Lower lobe of right lung (tissue), 2 donors: ENCODE measurements around the gene NCOA7. TPM values are rescaled to one million over a fixed set of nuclear protein-coding genes. Genes with fewer than 3 reads are reported as not detected.
A peak's percentile ranks its signal among the peaks of the same experiment; 100 is the strongest.

ENCODE experiments used
- ATAC-seq, 2 donors: fragments of 200-7000 bp; cut with Tn5 transposase; one replicate each; pipeline ENCODE4 v1.9.1; 2020 to 2022; ENCODE audit warnings: mild to moderate bottlenecking in 2 of 2, moderate library complexity in 2 of 2
- DNase-seq: peaks from one replicate; pipeline ENCODE4 v3.0.0-alpha.2; 2020
- H3K27ac ChIP-seq: fragments of 200-600 bp; one replicate; pipeline ENCODE4 v1.8.0; 2022
- H3K27me3 ChIP-seq: fragments of 200-600 bp; one replicate; pipeline ENCODE4 v1.8.0; 2022; ENCODE audit warnings: low read depth
- H3K36me3 ChIP-seq: fragments of 200-600 bp; one replicate; pipeline ENCODE4 v1.8.0; 2022; ENCODE audit warnings: mild to moderate bottlenecking
- H3K4me1 ChIP-seq: fragments of 200-600 bp; one replicate; pipeline ENCODE4 v1.8.0; 2022
- H3K4me3 ChIP-seq: fragments of 200-600 bp; one replicate; pipeline ENCODE4 v1.8.0; 2022; ENCODE audit warnings: mild to moderate bottlenecking
- H3K9me3 ChIP-seq: fragments of 200-600 bp; one replicate; pipeline ENCODE4 v1.8.0; 2022
- CTCF ChIP-seq: fragments of 200-600 bp; IDR thresholded peaks from one replicate; pipeline ENCODE4 v1.8.0; 2022; ENCODE audit warnings: antibody characterized with exemption, mild to moderate bottlenecking
- intact Hi-C: fragments of 100-400 bp; cut with DNase I; formaldehyde crosslinking; loops from one replicate; pipeline ENCODE4 v1.11.0; 2022
- total RNA-seq: library from RNA; stranded (reverse); fragmentation: NEBNext Ultra II Directional; extraction: Animal tissue kit (Norgen Biotek cat#: 25700); gene quantifications from one replicate; pipeline ENCODE4 v1.2.1, GENCODE V29; 2021
- donor health status: DM: no; HTN: yes; CAD: no; lungs with severe emphysema.

NCOA7 gene
- total RNA-seq, 1 donor from 2014 or later, result 64.4 TPM

- ATAC-seq, result no peak
- H3K4me3 ChIP-seq, result no peak overlapping the region
- H3K27ac ChIP-seq, result no peak overlapping the region
- H3K4me1 ChIP-seq, result peaks cover 19% of the 10 kb centered on the region
- no peak for DNase-seq
- no peaks in the 10 kb centered on the region for H3K9me3 ChIP-seq
- H3K27me3 ChIP-seq, result peaks cover 40% of the 10 kb centered on the region
- intact Hi-C loops, result no loop called here
- no peak for TF ChIP-seq CTCF
- H3K36me3 ChIP-seq, result no peaks in the 10 kb centered on the region
Measured at GRCh38 chr6:125743604-125744003, 47.2 kb upstream of the NCOA7 start.

- Histone ChIP-seq H3K27ac (no peak overlapping the region), H3K27me3 (peaks cover 51% of the 10 kb centered on the region), H3K4me1 (peaks cover 33% of the 10 kb centered on the region), H3K36me3 (no peaks in the 10 kb centered on the region), H3K9me3 (no peaks in the 10 kb centered on the region), H3K4me3 (no peak overlapping the region)
- TF ChIP-seq CTCF, result no peak
- DNase-seq (no peak), ATAC-seq (no peak)
- intact Hi-C loops, result no loop called here
Measured at GRCh38 chr6:125745281-125746018, 45.3 kb upstream of the NCOA7 start.

- no peaks in the 10 kb centered on the region for H3K9me3 ChIP-seq
- no peaks in the 10 kb centered on the region for H3K36me3 ChIP-seq
- peaks cover 57% of the 10 kb centered on the region for H3K27me3 ChIP-seq
- peak overlapping the region; percentile 74 for H3K4me3 ChIP-seq
- ATAC-seq (no peak), DNase-seq (no peak)
- peaks cover 38% of the 10 kb centered on the region for H3K4me1 ChIP-seq
- peak overlapping the region; percentile 47 for H3K27ac ChIP-seq
- intact Hi-C loops, result no loop called here
- no peak for TF ChIP-seq CTCF
Measured at GRCh38 chr6:125746019-125746414, 44.7 kb upstream of the NCOA7 start.

GRCh38 chr6:125746731-125747588 is 43.8 kb upstream of the NCOA7 start:
- Histone ChIP-seq H3K27ac (peak overlapping the region; percentile 76), H3K27me3 (peaks cover 66% of the 10 kb centered on the region), H3K4me1 (peaks cover 38% of the 10 kb centered on the region), H3K9me3 (no peaks in the 10 kb centered on the region), H3K36me3 (no peaks in the 10 kb centered on the region), H3K4me3 (peak overlapping the region; percentile 74)
- intact Hi-C loops, result no loop called here
- ATAC-seq (peak in 1 of 2 donors; percentile 31), DNase-seq (peak; percentile 51)
- TF ChIP-seq CTCF, result no peak

- peak; percentile 59 for DNase-seq
- peak overlapping the region; percentile 74 for H3K4me3 ChIP-seq
- ATAC-seq, result peak; percentile 25 to 35
- no peak for TF ChIP-seq CTCF
- intact Hi-C loops, result no loop called here
- H3K36me3 ChIP-seq, result no peaks in the 10 kb centered on the region
- H3K27me3 ChIP-seq, result peaks cover 74% of the 10 kb centered on the region
- H3K27ac ChIP-seq, result peak overlapping the region; percentile 76
- H3K9me3 ChIP-seq, result no peaks in the 10 kb centered on the region
- peaks cover 38% of the 10 kb centered on the region for H3K4me1 ChIP-seq
Measured at GRCh38 chr6:125747589-125748405, 43.0 kb upstream of the NCOA7 start.
